NCI-H2081 (cell line): ENCODE data around the gene FLT3LG.
A peak's percentile ranks its signal among the peaks of the same experiment; 100 is the strongest.

Experiments used
- DNase-seq, 2 experiments: peaks; one replicate each; lab custom pipeline; 2025; lab: John Stamatoyannopoulos, UW

The FLT3LG gene, protein sequence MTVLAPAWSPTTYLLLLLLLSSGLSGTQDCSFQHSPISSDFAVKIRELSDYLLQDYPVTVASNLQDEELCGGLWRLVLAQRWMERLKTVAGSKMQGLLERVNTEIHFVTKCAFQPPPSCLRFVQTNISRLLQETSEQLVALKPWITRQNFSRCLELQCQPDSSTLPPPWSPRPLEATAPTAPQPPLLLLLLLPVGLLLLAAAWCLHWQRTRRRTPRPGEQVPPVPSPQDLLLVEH

DNA sequence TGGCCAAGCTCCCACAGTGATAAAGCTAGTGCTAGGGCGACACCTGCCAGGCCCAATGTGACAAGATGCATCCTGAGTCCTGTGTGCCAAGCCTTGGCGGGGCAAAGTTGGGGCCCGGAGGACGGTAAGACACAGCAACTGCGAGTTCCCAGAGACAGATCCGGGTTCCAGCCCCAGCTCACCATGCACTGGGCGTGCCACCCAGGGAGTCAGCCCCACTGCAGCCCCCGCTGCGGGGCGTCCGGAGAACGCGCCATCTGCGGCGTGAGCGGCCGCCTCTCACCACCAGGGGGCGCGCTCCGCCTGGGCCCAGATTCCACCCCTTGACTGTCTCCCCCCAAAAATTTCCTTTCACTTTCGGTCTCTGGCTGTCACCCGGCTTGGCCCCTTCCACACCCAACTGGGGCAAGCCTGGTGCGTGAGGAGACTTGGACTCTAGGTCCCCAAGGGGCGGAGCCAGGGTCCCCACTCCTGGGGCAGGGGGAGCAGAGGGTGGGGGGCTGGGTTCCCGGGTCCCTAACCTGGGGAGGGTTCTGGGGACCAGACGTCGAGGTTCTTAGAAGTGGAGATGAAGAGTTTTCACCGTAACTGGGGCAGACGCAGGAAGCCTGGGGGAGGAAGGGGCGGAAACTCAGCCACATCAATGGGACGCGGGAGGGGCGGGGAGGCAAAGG is at the start of gene FLT3LG:
Gene FLT3LG, plus strand, starts transcription at position 348 of the 674 bp plus-strand sequence. CDS start 425 bp downstream, outside the sequence.
- DNase-seq, result peak; percentile 55 to 67

DNA sequence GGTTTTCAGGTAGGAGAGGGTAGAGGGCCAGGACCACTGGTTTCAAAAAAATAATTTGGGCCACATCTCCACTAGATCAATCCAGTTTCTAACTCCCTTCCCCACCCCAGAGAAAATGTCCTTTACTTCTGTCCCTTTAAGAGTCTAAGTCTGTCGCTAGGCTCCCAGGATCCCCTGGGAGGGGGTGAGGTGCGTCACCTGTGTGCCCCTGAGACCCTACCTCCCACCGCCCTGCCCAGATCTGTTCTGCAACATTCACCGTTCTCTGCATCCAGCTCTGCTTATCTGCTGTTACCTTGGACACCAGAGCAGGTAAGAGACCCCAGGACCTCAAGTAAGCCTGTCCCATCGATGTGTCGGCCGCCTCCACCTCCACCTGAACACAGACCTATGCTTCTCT is 48.8 kb upstream of the FLT3LG start, which contains the start of gene GFY:
Gene GFY, plus strand, starts transcription at position 211 of the 400 bp plus-strand sequence. CDS start 1,043 bp downstream, outside the sequence.
- no peak for DNase-seq

DNA sequence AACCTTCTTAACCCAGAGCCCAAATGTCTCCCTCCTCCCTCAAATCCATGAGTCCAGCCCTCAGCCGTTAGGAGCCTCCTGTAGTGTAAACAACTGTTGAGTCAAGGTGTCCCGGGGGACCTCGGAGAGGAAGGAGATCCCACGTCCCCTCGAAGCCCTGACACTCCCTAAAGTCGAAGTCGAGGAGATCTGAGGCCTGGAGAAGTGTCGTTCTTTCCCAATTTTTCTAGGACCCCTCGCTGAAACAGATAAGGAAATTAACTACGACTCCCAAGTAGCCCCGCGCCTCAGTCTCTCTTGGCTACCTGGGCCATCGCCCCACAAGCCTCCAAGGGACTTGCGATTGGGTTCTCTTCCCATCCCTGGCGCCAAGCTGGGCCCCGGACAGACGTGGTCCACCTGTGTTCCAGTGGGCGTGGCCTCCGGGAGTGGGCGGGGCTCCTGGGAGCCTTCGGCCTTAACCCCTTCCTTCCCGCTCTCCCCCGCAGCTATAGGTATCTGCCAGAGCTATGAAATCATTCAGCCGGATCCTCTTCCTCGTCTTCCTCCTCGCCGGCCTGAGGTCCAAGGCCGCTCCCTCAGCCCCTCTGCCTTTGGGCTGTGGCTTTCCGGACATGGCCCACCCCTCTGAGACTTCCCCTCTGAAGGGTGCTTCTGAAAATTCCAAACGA is 48.0 kb upstream of the FLT3LG start:
- DNase-seq, result no peak

DNA sequence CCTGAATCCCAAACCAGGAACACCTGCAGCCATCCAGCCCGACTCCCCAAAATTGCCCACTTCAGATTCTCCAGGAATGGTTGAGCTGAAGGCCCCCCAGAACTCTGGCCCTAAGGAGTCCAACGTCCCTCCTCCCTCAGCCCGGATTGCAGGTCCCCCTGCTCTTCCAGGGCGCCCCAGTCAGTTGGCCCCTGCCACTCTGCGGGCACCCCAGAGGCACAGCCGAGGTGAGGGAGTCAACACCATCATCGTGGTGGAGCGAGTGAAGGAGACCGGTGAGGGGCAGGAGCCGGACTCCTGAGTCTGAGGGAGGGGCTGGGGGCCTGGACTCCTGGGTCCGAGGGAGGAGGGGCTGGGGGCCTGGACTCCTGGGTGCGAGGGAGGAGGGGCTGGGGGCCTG is 46.7 kb upstream of the FLT3LG start:
- no peak for DNase-seq

DNA sequence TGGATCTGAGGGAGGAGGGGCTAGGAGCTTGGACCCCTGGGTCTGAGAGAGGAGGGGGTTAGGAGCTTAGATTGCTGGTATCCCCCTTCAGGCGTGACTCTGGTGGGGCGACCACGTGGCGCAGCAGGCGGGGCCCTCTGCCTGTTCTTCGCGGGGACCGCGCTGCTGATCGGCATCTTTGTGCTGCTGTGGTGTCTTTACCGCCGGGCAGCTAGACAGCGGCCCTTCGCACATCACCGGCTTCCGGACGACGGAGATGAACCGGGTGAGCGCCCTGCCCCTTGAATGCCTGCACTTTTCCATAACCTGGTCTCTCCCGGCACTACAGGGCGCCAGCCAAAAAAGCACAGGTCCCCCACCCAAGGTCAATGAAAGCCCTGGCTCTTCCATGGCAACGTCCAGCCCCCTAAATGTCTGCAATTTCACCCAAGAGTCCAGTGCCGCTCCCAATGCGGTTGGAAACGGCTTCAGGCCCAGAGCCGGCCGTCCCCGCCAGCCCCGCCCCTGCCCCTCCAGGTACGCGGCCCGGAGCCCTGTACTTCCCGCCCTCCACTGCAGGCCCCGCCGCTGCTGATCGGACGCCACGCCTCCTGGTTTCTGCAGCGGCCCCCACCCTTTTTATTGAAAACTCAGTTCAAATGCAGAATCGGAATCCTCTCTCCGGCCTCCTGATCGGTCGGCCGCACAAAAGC is 46.0 kb upstream of the FLT3LG start:
- DNase-seq, result no peak

DNA sequence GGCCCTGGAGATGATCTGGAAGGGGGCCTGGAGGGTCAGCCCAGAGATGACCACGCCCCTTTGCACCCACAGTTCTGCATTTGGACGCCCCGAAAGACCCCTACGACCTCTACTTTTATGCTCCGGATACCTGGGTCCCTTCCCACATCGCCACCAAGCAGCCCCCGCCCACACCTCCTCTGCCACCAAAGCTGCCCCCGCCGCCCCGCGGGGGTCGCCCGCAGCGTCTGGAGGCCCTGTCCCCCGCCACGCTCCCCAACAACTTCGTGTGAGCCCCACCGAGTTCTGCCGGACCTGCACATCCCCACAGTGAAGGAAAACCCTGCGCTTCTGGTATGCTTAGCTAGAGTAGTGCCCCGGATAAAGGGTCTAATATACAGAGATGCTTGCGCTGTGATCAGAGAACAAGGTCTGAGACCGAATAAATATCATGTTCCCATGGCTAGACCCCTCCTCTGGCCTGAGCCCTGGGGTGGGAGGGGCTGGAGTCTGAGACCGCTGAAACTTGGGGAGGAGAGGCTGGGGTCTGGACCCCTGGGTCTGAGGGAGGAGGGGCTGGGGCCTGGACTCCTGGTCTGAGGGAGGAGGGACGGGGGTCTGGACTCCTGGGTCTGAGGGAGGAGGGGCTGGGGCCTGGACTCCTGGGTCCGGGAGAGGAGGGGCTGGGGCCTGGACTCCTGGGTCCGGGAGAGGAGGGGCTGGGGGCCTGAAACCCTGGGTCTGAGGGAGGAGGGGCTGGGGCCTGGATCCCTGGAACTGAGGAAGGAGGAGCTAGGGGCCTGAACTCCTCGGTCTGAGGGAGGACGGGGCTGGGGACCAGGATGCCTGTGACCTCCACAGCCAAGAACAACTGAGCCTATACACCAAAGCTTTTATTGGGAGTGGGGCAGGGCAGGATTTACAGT is 45.2 kb upstream of the FLT3LG start:
- no peak for DNase-seq

DNA sequence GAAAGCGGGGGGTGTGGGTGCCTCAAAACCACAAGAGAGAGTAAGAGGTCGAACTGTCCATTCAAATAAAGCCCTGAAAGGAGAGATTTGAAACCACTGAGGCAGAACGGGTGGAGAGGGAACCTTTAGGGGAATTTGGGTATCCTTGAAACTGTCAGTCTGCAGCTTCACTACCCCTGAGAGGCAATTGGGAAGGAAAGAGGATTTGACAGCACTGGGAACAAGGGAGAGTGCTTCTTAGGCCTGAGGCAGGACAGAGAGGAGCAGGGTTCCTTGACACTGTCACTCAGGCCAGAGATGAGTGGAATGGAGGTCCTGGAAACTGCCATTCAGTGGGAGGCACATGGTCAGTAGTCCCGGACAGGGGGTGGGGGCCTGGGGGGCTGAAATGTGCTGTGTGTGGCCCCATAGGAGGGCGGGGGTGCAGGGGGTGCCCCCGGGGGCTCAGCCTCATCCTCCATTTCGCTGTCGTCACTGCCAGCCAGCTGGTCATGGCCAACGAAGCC is 43.8 kb upstream of the FLT3LG start:
- no peak for DNase-seq

DNA sequence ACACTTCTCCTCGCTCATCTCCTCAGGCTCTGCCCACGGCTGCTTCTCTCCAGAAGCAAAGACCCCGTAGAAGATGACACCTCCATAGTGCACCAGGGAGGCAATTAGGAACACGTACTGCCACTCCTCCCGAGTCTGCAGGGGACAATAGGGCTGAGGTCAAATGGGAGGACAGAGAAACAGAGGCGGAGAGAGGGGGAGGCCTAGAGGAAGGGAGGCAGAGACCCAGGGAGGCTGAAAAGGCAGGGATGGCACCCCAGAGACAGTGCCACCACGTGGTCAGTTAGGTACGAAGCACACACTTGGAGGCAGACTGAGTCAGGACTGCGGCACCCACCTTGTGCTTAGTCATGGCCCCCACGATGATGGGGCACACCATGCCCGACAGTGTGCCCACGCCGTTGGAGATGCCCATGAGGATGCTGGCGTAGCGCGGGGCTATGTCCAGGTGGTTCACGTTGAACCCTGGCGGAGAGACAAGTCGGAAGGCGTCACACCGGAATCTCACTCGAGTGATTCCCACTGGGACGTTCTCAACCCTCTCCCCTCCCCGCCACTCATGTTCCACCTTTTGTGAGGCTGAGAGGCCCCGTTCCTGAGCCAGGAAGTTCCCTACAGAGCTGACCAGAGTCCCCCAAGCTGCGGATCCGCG is 43.2 kb upstream of the FLT3LG start:
- no peak for DNase-seq

DNA sequence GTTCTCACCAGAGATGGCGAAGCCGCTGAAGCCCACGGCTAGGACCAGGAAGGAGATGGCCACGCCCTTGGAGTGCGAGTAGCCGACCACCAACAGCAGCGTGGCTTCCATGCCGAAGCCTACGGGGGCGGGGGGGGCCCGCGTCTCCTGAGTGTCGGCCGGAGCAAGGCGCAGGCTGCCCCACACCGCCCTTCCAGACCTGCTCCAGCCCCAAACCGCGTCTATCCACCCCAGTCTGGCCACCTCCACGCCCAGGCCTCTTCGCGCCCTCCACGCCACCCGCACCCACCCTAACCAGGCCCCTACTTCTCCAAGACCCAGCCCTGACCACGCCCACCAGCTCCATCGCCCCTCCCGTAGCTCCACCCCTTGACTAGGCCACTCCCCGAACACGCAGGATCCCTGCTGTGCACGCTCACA is 42.7 kb upstream of the FLT3LG start:
- no peak for DNase-seq

DNA sequence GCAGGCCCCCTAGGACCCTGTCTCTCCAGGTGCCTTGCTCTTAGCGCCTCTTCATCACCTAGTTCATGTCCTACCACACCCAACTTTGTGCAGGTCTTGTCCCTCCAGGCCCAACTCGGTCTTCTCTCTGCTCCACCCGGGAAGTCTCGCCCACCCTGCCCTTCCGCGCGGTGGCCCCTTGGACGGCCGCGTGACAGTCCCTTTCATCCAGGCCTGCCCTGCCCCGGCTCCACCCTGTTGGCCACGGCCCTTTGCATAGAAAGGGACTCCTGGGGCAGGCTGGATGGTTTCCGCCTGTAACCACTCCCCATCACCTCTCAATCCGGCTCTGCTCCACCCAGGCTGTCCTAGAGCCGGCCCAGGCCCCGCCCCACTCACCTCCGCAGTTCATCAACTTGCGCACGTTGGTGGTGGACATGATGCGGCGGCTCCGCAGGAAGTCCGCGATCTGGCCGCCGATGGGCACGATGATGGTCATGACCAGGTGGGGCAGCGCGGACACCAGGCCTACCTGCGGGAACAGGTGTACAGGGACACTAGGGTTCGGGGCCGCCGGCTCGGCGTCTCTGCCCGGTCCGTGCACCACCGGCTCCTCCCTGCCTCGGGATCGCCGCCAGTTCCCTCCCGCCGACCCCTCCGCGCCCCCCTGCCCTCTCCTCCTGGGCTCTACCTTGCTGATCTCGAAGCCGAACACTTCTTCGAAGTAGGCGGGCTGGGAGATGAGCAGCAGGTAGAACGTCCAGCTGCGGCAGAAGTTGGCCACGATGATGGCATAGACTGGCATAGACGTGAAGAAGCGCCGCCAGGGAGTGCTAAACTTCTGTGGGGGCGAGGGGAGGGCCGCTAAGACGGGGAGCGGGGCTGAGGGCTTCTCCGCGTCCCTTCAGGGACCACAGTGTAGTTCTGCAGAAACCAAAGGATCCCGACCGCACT is 41.6 kb upstream of the FLT3LG start:
- DNase-seq, result no peak

DNA sequence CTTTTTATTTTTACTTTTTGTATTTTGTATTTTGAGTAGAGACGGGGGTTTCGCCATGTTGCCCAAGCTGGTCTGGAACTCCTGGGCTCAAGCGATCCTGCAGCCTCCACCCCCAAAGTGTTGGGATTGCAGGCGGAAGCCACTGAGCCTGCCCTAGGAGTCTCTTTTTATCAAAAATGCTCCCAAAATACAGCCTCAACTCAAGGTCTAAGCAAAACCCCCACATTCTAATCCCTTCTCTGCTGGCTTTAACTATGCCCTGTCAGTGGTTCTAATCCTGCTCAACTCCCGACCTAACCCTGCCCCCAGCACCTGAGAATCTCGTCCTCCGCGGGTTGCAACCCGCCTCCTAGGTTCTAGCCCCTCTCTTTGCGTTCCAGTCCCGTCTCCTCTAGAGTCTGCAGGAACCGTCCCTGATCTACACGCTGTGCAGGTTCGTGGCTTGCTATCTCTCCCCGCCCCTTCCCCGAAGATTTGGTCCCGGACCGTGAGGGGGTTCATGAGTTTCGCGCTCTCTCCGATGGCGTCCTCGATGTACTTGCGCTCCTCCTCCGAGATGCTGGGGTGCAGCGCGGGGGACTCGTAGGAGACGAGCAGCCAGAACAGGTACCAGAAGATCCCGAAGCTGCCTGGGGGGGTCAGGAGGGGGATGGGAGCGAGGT is 40.6 kb upstream of the FLT3LG start:
- no peak for DNase-seq

DNA sequence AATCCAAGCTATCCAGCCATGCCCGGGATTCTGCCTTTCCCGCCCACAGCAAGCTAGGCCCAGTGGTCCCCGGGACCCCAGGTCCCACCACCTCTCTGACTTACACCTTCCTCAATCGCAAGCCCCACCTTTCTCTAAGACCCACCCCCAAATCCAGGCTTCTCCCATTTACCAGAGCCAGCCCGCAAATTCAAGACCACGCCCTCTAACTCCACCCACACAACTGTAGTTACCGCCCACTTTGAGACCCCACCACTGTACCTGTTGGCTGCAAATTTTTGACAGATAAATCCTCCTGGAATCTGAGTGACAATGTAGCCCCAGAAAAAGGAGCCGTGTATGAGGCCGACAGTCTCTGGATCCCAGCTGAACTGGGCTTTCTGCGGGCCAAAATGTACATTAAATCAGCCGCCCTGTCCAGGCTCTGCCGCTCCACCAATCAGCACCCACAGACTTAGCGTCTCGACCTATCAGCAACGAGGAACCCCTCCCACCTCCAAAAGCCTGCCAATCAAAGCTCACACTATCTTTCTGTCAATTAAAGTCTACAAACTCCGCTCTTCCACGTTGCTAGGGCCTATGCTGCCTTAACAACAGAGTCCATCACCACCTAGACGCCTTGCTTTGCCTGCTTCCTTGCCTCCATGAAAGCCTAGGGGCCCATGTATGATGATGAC is 39.0 kb upstream of the FLT3LG start:
- no peak for DNase-seq

DNA sequence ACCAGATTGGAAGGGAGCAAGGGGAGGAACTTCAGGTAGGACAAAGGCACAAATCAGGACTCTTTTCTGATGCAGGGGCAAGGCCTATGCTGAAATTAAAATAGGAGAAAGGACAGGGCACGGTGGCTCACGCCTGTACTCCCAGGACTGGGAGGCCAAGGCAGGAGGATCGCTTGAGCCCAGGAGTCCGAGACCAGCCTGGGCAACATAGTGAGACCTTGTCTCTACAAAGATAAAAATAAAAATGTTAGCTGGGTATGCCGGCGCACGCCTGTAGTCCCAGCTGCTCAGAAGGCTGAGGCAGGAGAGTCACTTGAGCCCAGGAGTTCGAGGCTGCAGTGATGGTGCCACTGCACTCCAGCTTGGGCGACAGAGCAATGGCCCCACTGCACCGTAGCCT is 38.3 kb upstream of the FLT3LG start:
- DNase-seq, result no peak

DNA sequence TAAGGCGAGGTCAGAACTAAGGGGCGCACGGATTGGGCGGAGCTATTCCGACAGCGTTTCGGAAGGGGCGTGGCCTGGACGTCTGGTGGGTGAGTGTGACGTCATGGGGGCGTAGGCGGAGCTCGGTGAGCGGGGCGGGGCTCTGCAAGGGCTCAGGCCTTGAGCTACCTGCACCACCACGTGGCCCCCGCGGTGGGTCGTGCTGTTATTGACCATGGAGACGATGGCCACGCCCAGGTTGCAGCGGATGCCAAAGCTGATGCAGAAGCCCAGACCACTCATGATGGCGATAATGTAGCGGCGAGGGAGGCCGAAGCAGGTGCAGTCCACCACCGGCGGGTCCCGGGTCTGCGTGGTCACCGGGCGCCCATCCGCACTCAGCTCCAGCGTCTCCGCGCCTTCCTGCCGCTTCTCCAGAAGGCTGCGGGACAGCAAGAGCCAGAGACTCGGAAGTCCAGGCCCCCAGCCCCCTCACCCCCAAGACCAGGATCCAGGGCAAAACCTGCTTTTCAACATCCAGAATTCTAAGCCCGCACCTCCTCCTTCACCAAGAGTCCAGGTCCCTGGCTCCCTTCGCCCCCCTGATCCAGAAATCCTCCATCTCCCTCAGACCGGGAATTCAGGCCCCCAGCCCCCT is 37.5 kb upstream of the FLT3LG start:
- no peak for DNase-seq

DNA sequence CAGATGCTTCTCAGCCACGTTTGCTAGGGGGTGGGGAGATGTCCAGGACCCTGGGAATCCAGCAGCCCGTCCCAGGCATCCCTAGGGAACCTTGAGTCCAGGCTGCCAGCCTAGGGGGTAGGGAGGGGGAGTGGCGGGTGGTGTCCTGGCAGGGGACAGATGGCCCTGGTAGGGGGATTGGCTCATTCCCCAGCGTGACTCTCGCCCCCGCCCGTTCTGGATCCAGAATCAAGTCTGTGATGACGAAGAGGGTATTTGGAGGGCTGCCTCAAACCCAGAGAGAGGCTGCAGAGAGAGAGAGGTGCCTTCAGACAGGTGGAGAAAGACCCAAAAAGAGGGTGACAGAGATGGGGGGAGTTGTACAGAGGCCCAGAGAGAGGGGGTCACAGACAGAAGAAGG is 36.8 kb upstream of the FLT3LG start:
- no peak for DNase-seq

DNA sequence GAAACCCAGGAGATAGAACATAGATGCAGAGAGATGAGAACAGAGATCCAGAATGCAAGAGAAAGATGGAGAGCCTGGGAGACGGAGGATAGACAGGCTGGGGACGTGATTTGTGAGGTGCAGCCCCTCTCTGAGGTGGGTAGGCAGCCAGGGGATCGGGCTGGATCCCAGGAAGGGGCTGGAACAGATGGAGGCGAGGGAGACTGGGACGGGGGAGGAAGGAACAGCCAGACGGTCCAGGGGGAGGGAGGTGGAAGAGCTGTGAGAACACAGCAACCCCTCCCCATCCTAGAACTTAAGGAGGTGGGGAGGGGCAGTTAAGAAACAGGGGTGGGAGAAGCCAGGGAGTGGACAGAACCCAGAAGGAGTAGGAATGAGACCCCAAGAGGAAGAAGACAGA is 35.8 kb upstream of the FLT3LG start:
- no peak for DNase-seq

DNA sequence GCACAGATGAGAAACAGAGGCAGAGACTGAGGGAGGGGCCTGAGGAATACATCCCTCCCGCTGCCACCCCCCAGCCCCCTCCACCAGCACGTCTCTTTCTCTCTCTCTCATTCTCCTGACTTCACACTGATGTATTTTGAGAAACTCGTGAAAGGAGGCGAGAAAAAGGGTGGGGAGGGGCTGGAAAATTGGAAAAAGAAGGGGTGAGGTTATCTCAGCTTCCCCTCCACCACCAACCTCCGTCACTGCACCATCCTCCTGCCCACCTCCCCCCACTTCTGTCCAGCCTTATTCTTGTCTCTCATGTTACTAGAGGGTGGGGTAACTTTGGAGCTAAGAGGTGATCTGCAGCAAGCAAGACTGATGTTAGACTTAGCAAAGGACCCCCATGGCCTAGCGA is 34.2 kb upstream of the FLT3LG start:
- DNase-seq, result no peak
